HG02678 (cell line): ENCODE measurements around the gene HERPUD1.
A peak's percentile ranks its signal among the peaks of the same experiment; 100 is the strongest.
"Not testable (repeated sequence)": the region's sequence is repeated elsewhere in the genome, so short reads cannot be mapped to it uniquely, and the experiment has no call there.

Experiments
- ATAC-seq: cut with Tn5 transposase; IDR thresholded peaks from one replicate; pipeline ENCODE4 v1.9.1; 2021; ENCODE audit warnings: mild to moderate bottlenecking, moderate library complexity; ENCODE audit not compliant: unreplicated experiment

The HERPUD1 gene

GRCh38 chr16:56933828-56934598, 2.1 kb downstream of the HERPUD1 start:
- ATAC-seq, result no peak

- ATAC-seq, result not testable (repeated sequence)
These were observed 2.7 kb downstream of the HERPUD1 start for GRCh38 chr16:56934599-56935145.

- ATAC-seq, result no peak
These were observed 3.3 kb downstream of the HERPUD1 start for GRCh38 chr16:56935201-56935600.

- no peak for ATAC-seq
These were observed 4.5 kb downstream of the HERPUD1 start for GRCh38 chr16:56936491-56936890.

- no peak for ATAC-seq
These were observed 5.0 kb downstream of the HERPUD1 start for GRCh38 chr16:56936950-56937349.

- ATAC-seq, result no peak
These were observed 6.9 kb downstream of the HERPUD1 start for GRCh38 chr16:56938664-56939513.

GRCh38 chr16:56939801-56940200, 7.9 kb downstream of the HERPUD1 start:
- ATAC-seq, result no peak

- no peak for ATAC-seq
These were observed 9.2 kb downstream of the HERPUD1 start for GRCh38 chr16:56941092-56941491.

GRCh38 chr16:56941856-56942331, 10.0 kb downstream of the HERPUD1 start:
- no peak for ATAC-seq

- ATAC-seq, result no peak
These were observed 11.9 kb downstream of the HERPUD1 start for GRCh38 chr16:56943761-56944375.

- ATAC-seq, result peak; percentile 50
These were observed 13.3 kb downstream of the HERPUD1 start for GRCh38 chr16:56944954-56945839.

- ATAC-seq, result no peak
These were observed 14.0 kb downstream of the HERPUD1 start for GRCh38 chr16:56945847-56946527.

- no peak for ATAC-seq
These were observed 15.0 kb downstream of the HERPUD1 start for GRCh38 chr16:56946767-56947603.

- ATAC-seq, result no peak
These were observed 15.7 kb downstream of the HERPUD1 start for GRCh38 chr16:56947604-56947995.

GRCh38 chr16:56948234-56948633, 16.3 kb downstream of the HERPUD1 start:
- ATAC-seq, result no peak

GRCh38 chr16:56950051-56950450, 18.1 kb downstream of the HERPUD1 start:
- no peak for ATAC-seq

- no peak for ATAC-seq
These were observed 18.5 kb downstream of the HERPUD1 start for GRCh38 chr16:56950455-56950854.

- peak; percentile 59 for ATAC-seq
These were observed 19.2 kb downstream of the HERPUD1 start for GRCh38 chr16:56950881-56951771.
